ENCODE measurements around the gene STX12.
A peak's percentile ranks its signal among the peaks of the same experiment; 100 is the strongest.

STX12 gene

DNA sequence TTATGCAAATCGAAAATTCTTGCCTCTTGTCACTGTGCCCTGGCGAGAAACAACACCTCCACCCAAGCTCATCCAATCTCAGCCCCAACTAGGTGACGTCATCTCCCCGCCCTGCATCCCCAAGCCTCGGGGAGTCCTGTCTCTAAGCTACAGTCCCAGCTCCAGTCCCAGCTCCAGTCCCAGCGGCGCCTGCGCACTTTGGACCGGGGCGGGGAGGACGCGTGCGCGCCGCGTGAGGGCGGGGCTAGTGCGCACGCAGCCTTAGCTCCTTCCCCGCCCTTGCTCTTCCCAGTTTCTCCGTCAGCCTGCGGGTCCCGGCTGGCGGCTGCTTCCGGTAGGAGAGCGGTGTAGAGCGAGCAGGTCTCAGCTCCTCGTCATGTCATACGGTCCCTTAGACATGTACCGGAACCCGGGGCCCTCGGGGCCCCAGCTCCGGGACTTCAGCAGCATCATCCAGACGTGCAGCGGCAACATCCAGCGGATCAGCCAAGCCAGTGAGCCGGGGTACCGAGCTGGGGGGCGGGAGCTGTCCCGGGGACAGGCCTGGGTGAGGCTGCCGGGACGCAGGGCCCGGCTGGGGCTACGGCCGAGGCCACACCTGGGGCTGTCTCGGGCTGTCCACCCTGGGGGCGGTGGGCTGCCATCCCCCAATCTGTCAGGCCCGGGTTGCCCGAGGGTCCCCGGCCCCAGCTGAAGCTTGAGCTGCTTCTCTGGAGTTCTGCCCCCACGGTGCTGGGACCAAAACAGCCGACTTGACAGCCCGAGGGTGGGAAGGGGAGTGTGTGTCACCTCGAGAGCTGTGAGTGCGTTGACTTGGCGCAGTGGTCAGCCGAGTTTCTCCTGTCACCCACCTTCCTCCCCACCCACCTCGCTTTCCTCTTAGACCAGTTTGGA is at the start of gene STX12:
Gene STX12, plus strand, starts transcription at position 288 of the 894 bp plus-strand sequence. Its CDS starts 89 bp downstream, at position 377.
- Mint-ChIP-seq H3K4me1 (ENCODE audit: low read depth) (peaks cover 25% of the 10 kb centered on the region), H3K4me3 (peak within 1 kb of the TSS; percentile 95), H3K27ac (peak within 1 kb of the TSS; percentile 98), H3K36me3 (ENCODE audit: low read depth) (peaks cover 9% of the 10 kb centered on the region), H3K9me3 (no peaks in the 10 kb centered on the region), H3K27me3 (ENCODE audit: low read depth) (no peaks in the 10 kb centered on the region)

DNA sequence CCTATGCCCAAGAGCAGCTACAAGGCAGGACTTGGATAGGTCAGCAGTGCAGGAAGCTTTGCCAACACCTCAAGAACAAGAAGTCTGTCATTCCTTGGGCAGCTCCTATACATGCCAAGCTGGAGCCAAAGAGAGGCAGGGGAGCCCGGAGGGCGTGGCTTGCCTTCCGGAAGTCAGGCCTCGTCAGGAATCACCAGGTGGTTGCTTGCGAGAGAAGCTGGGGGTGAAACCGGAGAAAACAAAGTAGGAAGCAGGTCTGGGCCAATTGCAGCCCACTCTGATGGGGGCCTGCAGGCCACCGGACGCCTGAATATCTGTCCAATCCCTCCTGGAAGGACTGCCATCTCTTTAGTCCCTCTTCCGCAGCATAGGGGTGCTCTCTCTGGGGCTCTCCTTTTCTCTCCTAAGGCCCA is 48.1 kb upstream of the STX12 start:
- peaks cover 5% of the 10 kb centered on the region for H3K27me3 Mint-ChIP-seq (ENCODE audit: low read depth)
- H3K4me1 Mint-ChIP-seq (ENCODE audit: low read depth), result peaks cover 19% of the 10 kb centered on the region
- H3K27ac Mint-ChIP-seq, result peak overlapping the region; percentile 95
- peak overlapping the region; percentile 88 for H3K4me3 Mint-ChIP-seq
- peaks cover 11% of the 10 kb centered on the region for H3K36me3 Mint-ChIP-seq (ENCODE audit: low read depth)
- H3K9me3 Mint-ChIP-seq, result no peaks in the 10 kb centered on the region

DNA sequence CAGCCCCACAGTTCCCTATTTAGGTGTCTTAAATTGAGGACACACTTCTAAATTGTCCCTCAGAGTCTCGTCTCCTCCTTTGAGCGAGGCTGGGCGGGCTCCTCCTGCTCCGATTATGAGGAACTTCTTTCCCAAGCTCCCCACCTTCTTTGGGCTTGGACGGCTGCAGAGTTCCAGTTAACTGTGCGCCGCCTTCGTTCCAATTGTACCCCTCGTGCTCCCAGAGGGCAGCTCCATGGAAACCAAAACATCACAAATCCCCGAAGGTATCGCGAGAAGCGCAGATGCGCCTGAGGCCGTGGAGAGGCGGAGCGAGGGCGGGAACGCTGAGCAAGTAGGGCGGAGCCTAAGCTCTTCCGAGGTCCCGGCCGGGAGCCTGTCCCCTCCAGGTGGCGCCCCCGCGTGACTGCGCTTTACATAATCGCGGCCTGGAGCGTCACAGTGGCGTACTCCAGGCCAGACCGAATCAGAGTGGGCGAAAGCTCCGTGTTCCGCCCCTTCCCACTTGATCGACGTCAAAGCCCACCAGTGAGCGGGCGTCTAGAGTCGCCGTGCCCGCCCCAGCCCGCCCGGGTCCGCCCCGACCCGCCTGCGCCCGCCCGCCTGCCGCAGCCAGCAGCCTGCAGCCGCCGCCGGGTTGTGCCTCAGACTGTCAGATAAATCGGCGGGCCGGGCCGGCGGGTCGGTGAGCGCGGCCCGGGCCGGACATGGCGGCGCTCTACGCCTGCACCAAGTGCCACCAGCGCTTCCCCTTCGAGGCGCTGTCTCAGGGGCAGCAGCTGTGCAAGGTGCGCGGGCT is 47.4 kb upstream of the STX12 start, which contains the start of gene FAM76A:
Gene FAM76A, plus strand, starts transcription at position 588 of the 799 bp plus-strand sequence. Its CDS starts 120 bp downstream, at position 708.
- Mint-ChIP-seq H3K9me3 (no peaks in the 10 kb centered on the region), H3K4me3 (peak within 1 kb of the TSS; percentile 88), H3K4me1 (ENCODE audit: low read depth) (peaks cover 19% of the 10 kb centered on the region), H3K27me3 (ENCODE audit: low read depth) (no peaks in the 10 kb centered on the region), H3K27ac (peak within 1 kb of the TSS; percentile 95), H3K36me3 (ENCODE audit: low read depth) (peaks cover 12% of the 10 kb centered on the region)

DNA sequence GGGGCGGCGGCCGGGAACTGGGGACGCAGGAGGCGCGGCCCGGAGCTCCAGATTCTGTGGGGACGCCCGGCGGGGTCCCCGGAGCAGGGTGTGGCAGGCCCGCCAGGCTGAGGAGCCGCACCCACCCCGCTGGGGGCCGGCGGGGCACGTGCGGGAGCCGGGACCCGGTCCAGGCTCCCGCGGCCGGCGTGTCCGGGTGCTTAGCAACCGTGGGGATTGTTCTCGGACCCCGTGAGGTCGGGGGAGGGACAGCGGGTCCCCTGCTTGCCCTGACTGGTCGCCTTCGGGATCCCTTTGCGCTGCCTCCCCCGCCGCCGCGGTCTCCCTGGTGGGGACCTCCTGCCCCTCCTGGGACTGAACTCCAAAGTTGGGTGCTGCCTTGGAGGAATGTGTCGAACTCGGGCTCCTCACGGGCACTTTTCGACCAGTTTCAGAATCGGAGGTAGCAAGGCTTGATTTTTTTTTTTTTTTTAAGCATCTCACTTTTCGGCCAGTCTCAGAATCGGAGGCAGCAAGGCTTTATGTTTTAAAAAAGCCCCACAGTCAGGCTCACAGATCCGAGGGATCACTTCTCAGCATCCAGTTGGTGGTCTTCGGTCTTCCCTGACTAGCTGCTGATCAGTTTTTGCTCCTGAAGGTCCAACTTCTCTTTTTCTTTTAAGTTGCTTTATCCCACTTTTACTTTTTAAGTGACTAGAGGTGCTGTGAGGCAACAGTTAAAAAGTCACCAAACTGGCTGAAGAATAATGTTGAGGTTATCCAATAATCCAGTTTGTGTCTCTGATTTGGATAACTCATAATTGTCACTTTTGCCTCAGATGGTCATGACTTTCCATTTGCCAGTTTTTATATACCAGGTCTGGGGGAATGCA is 46.6 kb upstream of the STX12 start:
- Mint-ChIP-seq H3K9me3 (no peaks in the 10 kb centered on the region), H3K27me3 (ENCODE audit: low read depth) (no peaks in the 10 kb centered on the region), H3K27ac (peak overlapping the region; percentile 76), H3K4me3 (peak overlapping the region; percentile 82), H3K4me1 (ENCODE audit: low read depth) (peaks cover 19% of the 10 kb centered on the region), H3K36me3 (ENCODE audit: low read depth) (peaks cover 14% of the 10 kb centered on the region)

DNA sequence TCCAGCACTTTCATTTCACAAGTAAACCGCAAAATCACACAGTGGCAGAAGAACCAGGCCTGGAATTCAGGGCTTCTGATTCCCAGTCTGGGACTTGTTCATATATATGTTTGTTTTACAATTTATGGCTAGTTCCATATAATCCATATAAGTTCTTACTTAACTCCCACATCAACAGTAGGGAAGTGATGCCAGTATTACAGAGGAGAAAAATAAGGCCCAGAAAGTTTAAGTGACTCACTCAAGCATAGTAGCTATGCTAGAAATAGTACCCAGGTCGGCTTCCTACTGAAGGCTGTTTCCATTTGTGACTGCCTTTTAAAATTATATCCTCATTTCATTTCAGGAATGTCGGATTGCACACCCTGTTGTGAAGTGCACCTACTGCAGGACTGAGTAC is 45.9 kb upstream of the STX12 start:
- H3K27me3 Mint-ChIP-seq (ENCODE audit: low read depth), result no peaks in the 10 kb centered on the region
- no peak overlapping the region for H3K27ac Mint-ChIP-seq
- no peaks in the 10 kb centered on the region for H3K9me3 Mint-ChIP-seq
- H3K4me1 Mint-ChIP-seq (ENCODE audit: low read depth), result peaks cover 19% of the 10 kb centered on the region
- peaks cover 14% of the 10 kb centered on the region for H3K36me3 Mint-ChIP-seq (ENCODE audit: low read depth)
- H3K4me3 Mint-ChIP-seq, result no peak overlapping the region

DNA sequence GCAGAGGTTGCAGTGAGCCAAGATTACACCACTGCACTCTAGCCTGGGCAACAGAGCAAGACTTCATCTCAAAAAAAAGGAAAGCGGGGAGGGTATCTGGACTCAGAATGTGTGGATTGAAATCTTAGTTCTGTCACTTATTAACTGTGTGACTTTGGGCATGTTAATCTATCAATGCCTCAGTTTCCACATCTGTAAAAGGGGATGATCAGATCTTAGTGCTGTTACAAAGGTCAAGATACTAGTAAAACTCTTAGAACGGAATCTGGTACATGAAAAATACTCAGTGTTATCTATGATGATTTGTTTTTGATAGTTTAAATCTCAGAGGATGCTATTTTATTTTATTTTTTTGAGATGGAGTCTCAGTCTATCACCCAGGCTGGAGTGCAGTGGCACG is 36.8 kb upstream of the STX12 start:
- Mint-ChIP-seq H3K36me3 (ENCODE audit: low read depth) (peaks cover 36% of the 10 kb centered on the region), H3K9me3 (no peaks in the 10 kb centered on the region), H3K27me3 (ENCODE audit: low read depth) (no peaks in the 10 kb centered on the region), H3K27ac (no peak overlapping the region), H3K4me1 (ENCODE audit: low read depth) (no peaks in the 10 kb centered on the region), H3K4me3 (no peak overlapping the region)

DNA sequence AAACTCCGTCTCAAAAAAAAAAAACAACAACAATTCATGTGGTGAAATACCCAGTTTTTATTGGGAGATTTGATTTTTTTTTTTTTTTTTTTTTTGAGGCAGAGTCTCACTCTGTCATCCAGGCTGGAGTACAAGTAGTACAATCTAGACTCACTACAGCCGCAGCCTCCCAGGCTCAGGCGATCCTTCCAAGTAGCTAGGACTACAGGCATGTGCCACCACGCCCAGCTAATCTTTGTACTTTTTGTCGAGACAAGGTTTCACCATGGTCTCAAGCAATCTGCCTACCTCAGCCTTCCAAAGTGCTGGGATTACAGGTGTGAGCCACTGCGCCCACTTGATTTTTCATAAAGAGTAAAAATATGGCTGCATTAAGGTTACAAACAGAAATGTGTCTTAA is 31.9 kb upstream of the STX12 start:
- H3K36me3 Mint-ChIP-seq (ENCODE audit: low read depth), result peaks cover 23% of the 10 kb centered on the region
- H3K4me1 Mint-ChIP-seq (ENCODE audit: low read depth), result no peaks in the 10 kb centered on the region
- H3K4me3 Mint-ChIP-seq, result no peak overlapping the region
- H3K9me3 Mint-ChIP-seq, result no peaks in the 10 kb centered on the region
- H3K27me3 Mint-ChIP-seq (ENCODE audit: low read depth), result no peaks in the 10 kb centered on the region
- H3K27ac Mint-ChIP-seq, result no peak overlapping the region

DNA sequence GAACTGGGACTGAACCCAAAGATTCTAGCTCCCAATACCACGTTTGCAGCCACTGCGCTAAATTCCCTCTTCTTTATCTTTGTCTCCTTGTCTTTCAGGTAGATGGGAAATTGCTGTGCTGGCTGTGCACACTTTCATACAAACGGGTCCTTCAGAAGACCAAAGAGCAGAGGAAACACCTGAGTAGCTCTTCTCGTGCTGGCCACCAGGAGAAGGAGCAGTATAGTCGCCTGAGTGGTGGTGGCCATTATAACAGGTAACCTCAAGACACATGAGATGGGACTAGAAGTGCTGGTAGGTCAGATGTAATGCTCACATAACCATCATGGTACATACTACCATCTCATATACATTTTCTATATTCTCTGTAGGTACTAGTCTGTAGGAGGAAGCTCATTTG is 28.5 kb upstream of the STX12 start:
- Mint-ChIP-seq H3K27ac (no peak overlapping the region), H3K27me3 (ENCODE audit: low read depth) (no peaks in the 10 kb centered on the region), H3K9me3 (no peaks in the 10 kb centered on the region), H3K36me3 (ENCODE audit: low read depth) (peaks cover 20% of the 10 kb centered on the region), H3K4me1 (ENCODE audit: low read depth) (peaks cover 2% of the 10 kb centered on the region), H3K4me3 (no peak overlapping the region)

DNA sequence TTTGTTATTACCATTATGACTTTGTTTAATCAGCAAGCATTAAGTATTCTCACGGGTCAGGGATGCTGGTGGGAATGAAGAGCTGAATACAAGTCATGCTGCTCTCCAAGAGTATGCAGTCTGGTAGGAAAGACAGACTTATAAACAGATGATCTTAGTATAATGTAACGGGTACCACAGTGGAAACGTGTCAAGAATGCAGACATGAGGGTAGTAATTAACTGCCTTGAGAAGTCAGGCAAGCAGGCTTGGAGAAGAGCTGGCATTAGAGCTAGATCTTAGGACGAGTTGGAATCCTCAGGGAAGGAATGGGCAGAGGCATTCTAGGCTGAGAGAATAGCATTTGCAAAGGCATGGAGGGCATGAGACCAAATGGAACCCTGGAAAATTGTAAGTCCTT is 27.6 kb upstream of the STX12 start:
- Mint-ChIP-seq H3K36me3 (ENCODE audit: low read depth) (peaks cover 25% of the 10 kb centered on the region), H3K4me3 (no peak overlapping the region), H3K27me3 (ENCODE audit: low read depth) (no peaks in the 10 kb centered on the region), H3K27ac (no peak overlapping the region), H3K9me3 (no peaks in the 10 kb centered on the region), H3K4me1 (ENCODE audit: low read depth) (peaks cover 2% of the 10 kb centered on the region)

DNA sequence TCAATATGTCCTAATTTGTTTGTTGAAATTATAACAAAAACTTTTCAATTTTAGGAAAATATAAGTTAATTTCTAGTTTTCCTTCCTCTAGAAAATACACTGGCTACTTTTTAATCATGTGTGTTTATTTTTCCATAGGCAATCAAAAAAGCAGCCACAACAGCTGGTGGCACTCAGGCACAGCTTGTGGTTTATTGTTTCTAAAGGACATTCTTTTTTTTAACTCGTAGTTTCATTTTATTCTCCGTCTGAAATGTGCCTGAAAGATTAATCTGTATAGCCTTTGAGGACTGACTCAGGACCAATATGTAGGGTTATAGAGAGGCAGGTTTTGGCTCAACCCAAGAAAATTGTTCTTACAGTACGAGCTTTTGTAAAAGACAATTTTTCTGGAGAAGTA is 20.7 kb upstream of the STX12 start:
- Mint-ChIP-seq H3K27ac (no peak overlapping the region), H3K4me1 (ENCODE audit: low read depth) (peaks cover 2% of the 10 kb centered on the region), H3K36me3 (ENCODE audit: low read depth) (peaks cover 20% of the 10 kb centered on the region), H3K27me3 (ENCODE audit: low read depth) (no peaks in the 10 kb centered on the region), H3K9me3 (no peaks in the 10 kb centered on the region), H3K4me3 (no peak overlapping the region)

DNA sequence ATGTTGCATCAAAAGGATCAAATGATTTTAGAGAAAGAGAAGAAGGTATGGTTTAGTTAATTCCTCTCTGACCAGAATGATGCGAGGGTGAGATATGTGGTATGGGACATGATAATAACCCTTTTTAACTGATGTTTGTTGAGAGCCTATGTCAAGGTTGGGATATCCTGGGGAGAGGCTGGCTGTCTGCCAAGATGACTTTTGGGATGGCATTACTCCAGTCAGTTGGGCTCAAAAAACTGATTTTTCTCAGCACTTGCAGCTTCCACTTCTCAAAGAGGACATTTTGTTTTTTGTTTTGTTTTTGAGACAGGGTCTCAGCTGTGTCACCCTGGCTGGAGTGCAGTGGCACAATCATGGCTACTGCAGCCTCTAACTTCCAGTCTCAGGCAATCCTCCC is 17.7 kb upstream of the STX12 start:
- H3K36me3 Mint-ChIP-seq (ENCODE audit: low read depth), result peaks cover 22% of the 10 kb centered on the region
- no peaks in the 10 kb centered on the region for H3K27me3 Mint-ChIP-seq (ENCODE audit: low read depth)
- peaks cover 2% of the 10 kb centered on the region for H3K4me1 Mint-ChIP-seq (ENCODE audit: low read depth)
- peak overlapping the region; percentile 31 for H3K27ac Mint-ChIP-seq
- H3K9me3 Mint-ChIP-seq, result no peaks in the 10 kb centered on the region
- no peak overlapping the region for H3K4me3 Mint-ChIP-seq

DNA sequence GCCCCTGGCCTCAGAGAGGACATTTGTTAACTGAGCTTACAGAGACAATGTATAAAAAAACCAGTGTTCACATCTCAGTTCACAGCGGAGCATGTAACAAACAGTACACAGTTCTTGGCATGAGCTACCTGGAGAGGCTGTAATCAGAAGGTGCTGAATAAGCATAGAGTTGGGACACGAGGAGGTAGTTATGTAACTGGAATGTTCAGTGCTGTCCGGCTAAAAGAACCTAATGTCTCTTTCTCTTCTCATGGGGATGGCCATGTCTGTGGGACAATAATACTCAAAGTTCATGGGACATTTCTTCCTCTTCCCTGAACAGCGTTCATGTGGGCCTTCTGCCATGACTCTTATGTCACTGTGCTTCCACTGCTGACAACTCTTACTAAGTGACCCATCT is 17.2 kb upstream of the STX12 start:
- H3K9me3 Mint-ChIP-seq, result no peaks in the 10 kb centered on the region
- no peaks in the 10 kb centered on the region for H3K27me3 Mint-ChIP-seq (ENCODE audit: low read depth)
- no peak overlapping the region for H3K4me3 Mint-ChIP-seq
- H3K4me1 Mint-ChIP-seq (ENCODE audit: low read depth), result peaks cover 2% of the 10 kb centered on the region
- H3K36me3 Mint-ChIP-seq (ENCODE audit: low read depth), result peaks cover 20% of the 10 kb centered on the region
- H3K27ac Mint-ChIP-seq, result no peak overlapping the region

DNA sequence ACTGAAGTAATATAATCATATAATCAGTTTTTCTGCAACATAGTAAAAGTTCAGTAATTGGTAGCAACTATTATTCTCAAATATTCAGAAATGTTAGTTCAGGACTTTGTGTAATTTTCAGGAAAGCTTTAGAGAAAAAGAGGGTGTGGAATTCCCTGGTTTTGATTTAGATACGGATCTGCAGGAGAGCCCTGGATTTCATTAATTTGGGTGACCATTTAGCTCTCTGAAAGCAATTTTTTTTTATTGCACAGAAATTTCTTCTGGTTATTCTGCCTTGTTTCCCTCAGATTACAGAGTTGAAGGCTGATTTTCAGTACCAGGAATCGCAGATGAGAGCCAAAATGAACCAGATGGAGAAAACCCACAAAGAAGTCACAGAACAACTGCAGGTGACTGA is 13.8 kb upstream of the STX12 start:
- Mint-ChIP-seq H3K36me3 (ENCODE audit: low read depth) (peaks cover 19% of the 10 kb centered on the region), H3K27ac (no peak overlapping the region), H3K4me1 (ENCODE audit: low read depth) (no peaks in the 10 kb centered on the region), H3K4me3 (no peak overlapping the region), H3K9me3 (no peaks in the 10 kb centered on the region), H3K27me3 (ENCODE audit: low read depth) (no peaks in the 10 kb centered on the region)

DNA sequence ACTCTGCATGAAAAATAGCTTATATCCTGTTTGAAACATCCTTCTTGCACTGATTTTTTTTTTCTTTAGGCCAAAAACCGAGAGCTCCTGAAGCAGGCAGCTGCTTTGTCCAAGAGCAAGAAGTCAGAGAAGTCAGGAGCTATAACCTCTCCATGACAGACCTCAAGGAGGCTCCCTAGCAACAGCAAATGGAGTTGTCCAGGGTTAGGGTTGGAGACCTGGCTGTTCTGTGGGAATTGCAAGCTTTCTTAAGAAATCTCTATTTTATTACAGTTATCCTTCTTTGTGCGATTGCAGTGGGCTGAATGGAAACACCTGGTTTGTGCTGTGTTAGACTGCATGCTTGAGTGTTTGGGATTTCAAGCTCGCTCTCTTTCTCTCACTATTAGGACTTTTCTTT is 12.6 kb upstream of the STX12 start:
- Mint-ChIP-seq H3K27ac (no peak overlapping the region), H3K27me3 (ENCODE audit: low read depth) (no peaks in the 10 kb centered on the region), H3K36me3 (ENCODE audit: low read depth) (peaks cover 16% of the 10 kb centered on the region), H3K4me1 (ENCODE audit: low read depth) (no peaks in the 10 kb centered on the region), H3K9me3 (no peaks in the 10 kb centered on the region), H3K4me3 (no peak overlapping the region)

Data from T-helper 1 cell treated with Interleukin-12 subunit alpha and Interleukin-12 subunit beta and Interleukin-4 antibody, amounts not matched to agents 30 μg/mL and 1 μg/mL, for 36 hours (primary cell).